ENCODE results near the gene NOS1AP.

NOS1AP gene

GRCh38 chr1:162206749-162207635, 137.5 kb downstream of the NOS1AP start:
- peaks cover 4 to 7% of the 10 kb centered on the region in 2 experiments for H3K4me1 ChIP-seq (ENCODE audit: control insufficient read depth in 1 of 2, insufficient read depth in 1 of 2, low read depth in 1 of 2, low read length in 1 of 2)
- H3K36me3 ChIP-seq: no peaks in the 10 kb centered on the region
- no peak overlapping the region for H3K27ac ChIP-seq
- H3K27me3 ChIP-seq: no peaks in the 10 kb centered on the region
- no peak overlapping the region for H3K4me3 ChIP-seq (ENCODE audit: low read depth in 1 of 2, low read length in 1 of 2)
- H3K9me3 ChIP-seq: no peaks in the 10 kb centered on the region
- no peak for TF ChIP-seq CTCF (IDR thresholded peaks at IDR 0.05)

GRCh38 chr1:162207862-162208261, 138.4 kb downstream of the NOS1AP start:
- no peaks in the 10 kb centered on the region for H3K36me3 ChIP-seq

GRCh38 chr1:162210196-162210595, 140.7 kb downstream of the NOS1AP start:
- Histone ChIP-seq H3K4me1 (ENCODE audit: control insufficient read depth in 1 of 2, insufficient read depth in 1 of 2, low read depth in 1 of 2, low read length in 1 of 2) (peaks cover 4 to 7% of the 10 kb centered on the region in 2 experiments), H3K36me3 (no peaks in the 10 kb centered on the region), H3K9me3 (no peaks in the 10 kb centered on the region), H3K27ac (no peak overlapping the region), H3K27me3 (no peaks in the 10 kb centered on the region), H3K4me3 (ENCODE audit: low read depth in 1 of 2, low read length in 1 of 2) (no peak overlapping the region)
- no peak for TF ChIP-seq CTCF (IDR thresholded peaks at IDR 0.05)

More at GRCh38 chr1:162207862-162208261, 138.4 kb downstream of the NOS1AP start:
- TF ChIP-seq CTCF (IDR thresholded peaks at IDR 0.05): no peak
- Histone ChIP-seq H3K9me3 (no peaks in the 10 kb centered on the region), H3K27ac (no peak overlapping the region), H3K4me1 (ENCODE audit: control insufficient read depth in 1 of 2, insufficient read depth in 1 of 2, low read depth in 1 of 2, low read length in 1 of 2) (peaks cover 4 to 7% of the 10 kb centered on the region in 2 experiments), H3K4me3 (ENCODE audit: low read depth in 1 of 2, low read length in 1 of 2) (no peak overlapping the region), H3K27me3 (no peaks in the 10 kb centered on the region)

- Histone ChIP-seq H3K27ac (no peak overlapping the region), H3K4me1 (ENCODE audit: control insufficient read depth in 1 of 2, insufficient read depth in 1 of 2, low read depth in 1 of 2, low read length in 1 of 2) (peaks cover 5 to 7% of the 10 kb centered on the region in 2 experiments), H3K4me3 (ENCODE audit: low read depth in 1 of 2, low read length in 1 of 2) (no peak overlapping the region), H3K27me3 (no peaks in the 10 kb centered on the region), H3K9me3 (no peaks in the 10 kb centered on the region), H3K36me3 (no peaks in the 10 kb centered on the region)
- TF ChIP-seq CTCF (IDR thresholded peaks at IDR 0.05): no peak
These were observed 143.2 kb downstream of the NOS1AP start for GRCh38 chr1:162212713-162213112.

GRCh38 chr1:162213281-162213912, 143.9 kb downstream of the NOS1AP start:
- Histone ChIP-seq H3K4me1 (ENCODE audit: control insufficient read depth in 1 of 2, insufficient read depth in 1 of 2, low read depth in 1 of 2, low read length in 1 of 2) (peaks cover 12 to 14% of the 10 kb centered on the region in 2 experiments), H3K27me3 (no peaks in the 10 kb centered on the region)
- TF ChIP-seq CTCF (IDR thresholded peaks at IDR 0.05): no peak

More at GRCh38 chr1:162213281-162213912, 143.9 kb downstream of the NOS1AP start:
- no peak overlapping the region for H3K4me3 ChIP-seq (ENCODE audit: low read depth in 1 of 2, low read length in 1 of 2)
- no peaks in the 10 kb centered on the region for H3K36me3 ChIP-seq
- H3K9me3 ChIP-seq: no peaks in the 10 kb centered on the region
- no peak overlapping the region for H3K27ac ChIP-seq
